Testis (tissue), 3 donors: ENCODE results near the gene TBCD. TPM values are rescaled to one million over a fixed set of nuclear protein-coding genes. Genes with fewer than 3 reads are reported as not detected.
A peak's percentile ranks its signal among the peaks of the same experiment; 100 is the strongest.

Source experiments
- DNase-seq: peaks from one replicate; pipeline ENCODE4 v3.0.0-alpha.2; 2019
- H3K27ac ChIP-seq, 2 donors: fragments of 200-600 bp; sonication (generic); one replicate each; pipeline ENCODE4 v1.5.1; 2019
- H3K27me3 ChIP-seq: fragments of 200-600 bp; sonication (generic); one replicate; pipeline ENCODE4 v1.5.1; 2019
- H3K36me3 ChIP-seq: fragments of 200-600 bp; sonication (generic); one replicate; pipeline ENCODE4 v1.5.1; 2017; ENCODE audit warnings: low read depth; ENCODE audit errors: missing control alignments
- H3K4me1 ChIP-seq: fragments of 200-600 bp; sonication (generic); one replicate; pipeline ENCODE4 v1.5.1; 2019
- H3K4me3 ChIP-seq, 2 donors: fragments of 200-600 bp; sonication (generic); one replicate each; pipeline ENCODE4 v1.5.1; 2017 to 2019
- H3K9me3 ChIP-seq: fragments of 200-600 bp; sonication (generic); one replicate; pipeline ENCODE4 v1.5.1; 2017
- POLR2A ChIP-seq: fragments of 450-650 bp; IDR thresholded peaks from one replicate; pipeline ENCODE4 v1.6.1; 2017; ENCODE audit warnings: antibody characterized with exemption, mild to moderate bottlenecking, moderate library complexity
- WGBS, 2 donors: methylation state at CpG; one replicate each; pipeline ENCODE4 v1.1.5; 2018; 5-methylcytosine and 5-hydroxymethylcytosine counted together
- intact Hi-C: fragments of 100-400 bp; cut with DNase I; formaldehyde crosslinking; loops from one replicate; pipeline ENCODE4 v1.15.1; 2023; ENCODE audit warnings: low total_unique reads
- polyA plus RNA-seq: library from polyadenylated mRNA; stranded (reverse); fragments of 350-450 nt; fragmentation: Illumina TruSeq; extraction: RNeasy Lipid Tissue Mini Kit (QIAGEN cat#74804); gene quantifications from one replicate; pipeline ENCODE4 v1.2.3, GENCODE V29; 2014; ENCODE audit warnings: low read depth, low replicate concordance; ENCODE audit not compliant: insufficient read depth
- total RNA-seq, 2 donors: library from RNA; depleted of rRNA; stranded (reverse); fragments of >200 nt; gene quantifications; one replicate each; pipeline ENCODE4 v1.2.3, GENCODE V29; 2016
- TF ChIP-seq, protein P1 (sequence below), 3 experiments: fragments of 450-650 bp in 2 of 3; fragments of 200-600 bp in 1 of 3; sonication (generic) in 1 of 3; IDR thresholded peaks; one replicate each; pipeline ENCODE4 v1.5.1; 2016 to 2019; ENCODE audit warnings: antibody characterized with exemption in 3 of 3, mild to moderate bottlenecking in 2 of 3, moderate library complexity in 1 of 3

The TBCD gene
- total and polyA plus RNA-seq, 3 donors from 2014 or later, result 81.2 to 128 (median 115) TPM

DNA sequence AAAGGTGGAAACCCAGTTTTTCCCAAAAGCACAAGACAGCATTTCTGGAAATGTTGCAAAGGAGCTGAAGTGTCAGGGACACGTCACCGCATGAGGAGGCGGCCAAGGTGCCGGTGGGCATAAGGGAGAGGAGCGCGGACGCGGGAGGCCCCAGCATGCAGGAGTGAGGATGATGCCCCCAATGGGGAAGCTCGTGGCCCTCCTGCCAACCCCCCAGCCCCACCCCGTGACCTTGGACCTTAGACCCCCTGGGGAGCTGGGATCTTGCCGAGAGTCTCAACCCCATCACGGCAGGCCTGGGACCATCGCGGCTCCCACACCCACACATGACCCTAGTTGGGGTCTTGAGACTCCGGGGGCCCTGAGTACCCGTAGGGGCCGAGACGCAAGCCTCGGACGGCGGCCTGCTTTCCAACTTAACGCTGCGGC lies 208.1 kb downstream of the TBCD start:
- Histone ChIP-seq H3K4me3 (no peak overlapping the region), H3K27me3 (no peaks in the 10 kb centered on the region), H3K9me3 (no peaks in the 10 kb centered on the region), H3K36me3 (no peaks in the 10 kb centered on the region), H3K27ac (no peak overlapping the region), H3K4me1 (peaks cover 9% of the 10 kb centered on the region)
- intact Hi-C loops, result no loop called here
- DNase-seq, result peak; percentile 9
- 94 to 96% methylated on average over 12 to 23 of the region's 23 CpGs for WGBS, 2 donors
- TF ChIP-seq, protein P1, sequence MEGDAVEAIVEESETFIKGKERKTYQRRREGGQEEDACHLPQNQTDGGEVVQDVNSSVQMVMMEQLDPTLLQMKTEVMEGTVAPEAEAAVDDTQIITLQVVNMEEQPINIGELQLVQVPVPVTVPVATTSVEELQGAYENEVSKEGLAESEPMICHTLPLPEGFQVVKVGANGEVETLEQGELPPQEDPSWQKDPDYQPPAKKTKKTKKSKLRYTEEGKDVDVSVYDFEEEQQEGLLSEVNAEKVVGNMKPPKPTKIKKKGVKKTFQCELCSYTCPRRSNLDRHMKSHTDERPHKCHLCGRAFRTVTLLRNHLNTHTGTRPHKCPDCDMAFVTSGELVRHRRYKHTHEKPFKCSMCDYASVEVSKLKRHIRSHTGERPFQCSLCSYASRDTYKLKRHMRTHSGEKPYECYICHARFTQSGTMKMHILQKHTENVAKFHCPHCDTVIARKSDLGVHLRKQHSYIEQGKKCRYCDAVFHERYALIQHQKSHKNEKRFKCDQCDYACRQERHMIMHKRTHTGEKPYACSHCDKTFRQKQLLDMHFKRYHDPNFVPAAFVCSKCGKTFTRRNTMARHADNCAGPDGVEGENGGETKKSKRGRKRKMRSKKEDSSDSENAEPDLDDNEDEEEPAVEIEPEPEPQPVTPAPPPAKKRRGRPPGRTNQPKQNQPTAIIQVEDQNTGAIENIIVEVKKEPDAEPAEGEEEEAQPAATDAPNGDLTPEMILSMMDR (IDR thresholded peaks at IDR 0.05), result no peak
- no peak for TF ChIP-seq POLR2A

DNA sequence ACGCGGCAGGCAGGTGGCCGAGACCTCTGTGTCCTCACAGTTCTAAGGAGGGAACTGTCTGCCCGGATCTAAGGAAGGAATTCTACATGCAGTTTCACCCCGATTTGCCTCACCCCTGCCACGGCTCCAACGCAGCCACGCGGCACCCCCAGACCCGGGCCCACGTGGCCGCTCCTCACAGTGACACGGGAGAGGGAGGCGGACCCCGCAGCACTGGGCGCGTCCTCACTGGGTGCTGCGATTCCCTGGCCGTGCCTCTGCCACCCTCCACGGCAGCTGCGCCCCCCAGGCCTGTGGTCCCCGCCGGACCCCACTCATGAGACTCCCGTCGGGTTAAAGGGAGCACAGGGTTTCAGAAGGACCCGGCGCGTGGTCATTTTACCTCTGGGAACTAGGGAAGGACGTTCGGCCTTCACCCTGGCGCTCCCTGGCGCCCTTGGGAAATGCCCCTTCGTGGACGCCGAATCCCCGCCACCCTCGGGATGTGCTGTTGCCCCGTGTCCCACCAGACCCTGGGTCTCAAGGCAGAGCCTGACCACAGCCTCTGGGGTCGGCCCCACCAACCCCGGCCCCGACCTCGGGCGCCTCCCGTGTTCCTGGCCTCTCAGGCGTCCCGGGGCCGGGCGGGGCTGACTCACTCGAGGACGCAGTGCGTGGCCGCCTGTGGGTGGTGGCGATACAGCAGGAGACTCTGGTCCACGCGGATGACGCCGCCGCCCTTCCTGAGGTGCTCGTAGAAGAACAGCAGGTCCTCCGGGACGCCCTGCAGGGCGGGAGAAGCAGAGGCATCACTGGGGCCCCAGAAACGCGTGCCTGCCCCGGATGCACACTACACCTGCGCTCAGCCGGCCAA lies 208.8 kb downstream of the TBCD start:
- Histone ChIP-seq H3K27me3 (no peaks in the 10 kb centered on the region), H3K9me3 (no peaks in the 10 kb centered on the region), H3K4me3 (no peak overlapping the region), H3K27ac (no peak overlapping the region), H3K4me1 (peaks cover 9% of the 10 kb centered on the region), H3K36me3 (no peaks in the 10 kb centered on the region)
- WGBS, 2 donors, result 96 to 97% methylated on average over 60 to 67 of the region's 67 CpGs
- no peak for TF ChIP-seq POLR2A
- TF ChIP-seq, protein P1 (IDR thresholded peaks at IDR 0.05), result no peak
- DNase-seq, result peak; percentile 12
- intact Hi-C loops, result no loop called here

DNA sequence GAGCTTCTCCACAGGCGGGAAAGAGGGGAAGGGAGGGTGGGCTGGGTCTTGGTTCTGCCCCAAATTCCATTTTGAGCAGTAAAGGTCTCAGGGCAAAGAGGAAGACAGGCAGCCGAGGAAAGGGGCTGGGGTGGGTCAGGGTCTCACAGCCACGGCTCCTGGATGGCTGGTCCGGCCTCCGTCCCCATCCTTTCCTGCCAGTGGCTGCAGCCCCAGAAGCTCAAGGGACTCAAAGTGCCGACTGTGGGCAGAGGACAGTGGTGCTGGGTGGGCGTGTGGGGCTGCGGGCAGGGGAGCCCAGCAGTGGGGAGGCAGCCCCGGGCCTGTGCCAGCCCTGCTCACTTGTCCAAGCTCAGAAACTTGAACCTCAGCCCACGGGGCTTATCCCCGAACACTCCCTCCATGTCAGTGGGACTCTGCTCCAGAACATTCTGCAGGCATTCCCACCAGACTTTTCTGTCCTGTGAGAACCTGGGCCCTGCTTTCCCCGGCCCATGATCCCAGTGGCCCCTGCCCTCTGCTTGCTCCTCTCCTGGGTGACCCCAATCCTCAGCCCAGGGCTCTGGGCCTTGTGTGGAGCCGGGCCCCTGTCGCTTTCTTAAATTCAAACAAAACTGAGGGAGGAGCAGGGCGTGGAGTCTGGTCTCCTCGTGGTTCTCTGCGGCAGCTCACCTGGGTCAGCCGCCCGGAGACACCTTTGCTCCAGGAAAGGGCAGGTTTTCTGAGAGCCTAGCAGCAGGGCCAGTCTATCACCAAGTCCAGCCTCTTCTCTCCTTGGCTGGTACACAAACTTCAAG lies 209.7 kb downstream of the TBCD start:
- peak; percentile 12 for DNase-seq
- Histone ChIP-seq H3K9me3 (no peaks in the 10 kb centered on the region), H3K4me1 (peaks cover 9% of the 10 kb centered on the region), H3K27ac (no peak overlapping the region), H3K36me3 (no peaks in the 10 kb centered on the region), H3K4me3 (no peak overlapping the region), H3K27me3 (no peaks in the 10 kb centered on the region)
- WGBS, 2 donors, result 87 to 94% methylated on average over 16 to 19 of the region's 19 CpGs
- TF ChIP-seq, protein P1 (IDR thresholded peaks at IDR 0.05), result no peak
- no peak for TF ChIP-seq POLR2A
- intact Hi-C loops, result no loop called here

DNA sequence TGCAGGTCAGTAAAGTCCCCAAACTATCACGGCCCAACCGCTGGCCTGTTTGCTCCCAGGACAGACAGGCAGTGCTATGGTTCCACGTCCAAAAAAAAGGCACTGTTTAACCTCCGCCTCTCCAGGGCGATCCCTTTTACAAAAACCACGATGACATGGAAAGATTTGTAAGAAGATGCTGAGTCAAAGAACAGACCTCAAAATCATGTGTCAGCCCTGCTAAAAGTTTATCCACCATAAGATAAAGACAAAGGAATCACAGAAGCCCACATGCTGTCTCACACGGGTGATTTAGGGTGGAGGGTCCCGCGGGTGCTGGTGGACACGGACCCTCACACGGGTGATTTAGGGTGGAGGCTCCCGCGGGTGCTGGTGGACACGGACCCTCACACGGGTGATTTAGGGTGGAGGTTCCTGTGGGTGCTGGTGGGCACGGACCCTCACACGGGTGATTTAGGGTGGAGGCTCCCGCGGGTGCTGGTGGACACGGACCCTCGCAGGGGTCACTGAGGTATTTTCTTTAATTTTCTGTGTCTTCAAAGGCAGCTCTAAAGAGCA lies 210.4 kb downstream of the TBCD start:
- peak; percentile 10 for DNase-seq
- Histone ChIP-seq H3K4me3 (no peak overlapping the region), H3K36me3 (no peaks in the 10 kb centered on the region), H3K4me1 (peaks cover 9% of the 10 kb centered on the region), H3K27ac (no peak overlapping the region), H3K9me3 (no peaks in the 10 kb centered on the region), H3K27me3 (no peaks in the 10 kb centered on the region)
- WGBS, 2 donors, result 86 to 90% methylated on average over 16 to 21 of the region's 21 CpGs
- no peak for TF ChIP-seq POLR2A
- TF ChIP-seq, protein P1 (IDR thresholded peaks at IDR 0.05), result no peak
- intact Hi-C loops, result no loop called here
